Middle frontal gyrus (tissue), 1 donor: ENCODE measurements around the gene TP53BP2.
"Not testable (repeated sequence)": the region's sequence is repeated elsewhere in the genome, so short reads cannot be mapped to it uniquely, and the experiment has no call there.

ENCODE experiments used
- DNase-seq: peaks from one replicate; pipeline ENCODE4 v3.0.0-alpha.2; 2015; ENCODE audit warnings: low spot score; ENCODE audit errors: extremely low spot score

Gene TP53BP2

GRCh38 chr1:223742856-223743517, 102.8 kb downstream of the TP53BP2 start:
- DNase-seq: no peak

- DNase-seq: no peak
These were observed 103.9 kb downstream of the TP53BP2 start for GRCh38 chr1:223741861-223742260.

DNA sequence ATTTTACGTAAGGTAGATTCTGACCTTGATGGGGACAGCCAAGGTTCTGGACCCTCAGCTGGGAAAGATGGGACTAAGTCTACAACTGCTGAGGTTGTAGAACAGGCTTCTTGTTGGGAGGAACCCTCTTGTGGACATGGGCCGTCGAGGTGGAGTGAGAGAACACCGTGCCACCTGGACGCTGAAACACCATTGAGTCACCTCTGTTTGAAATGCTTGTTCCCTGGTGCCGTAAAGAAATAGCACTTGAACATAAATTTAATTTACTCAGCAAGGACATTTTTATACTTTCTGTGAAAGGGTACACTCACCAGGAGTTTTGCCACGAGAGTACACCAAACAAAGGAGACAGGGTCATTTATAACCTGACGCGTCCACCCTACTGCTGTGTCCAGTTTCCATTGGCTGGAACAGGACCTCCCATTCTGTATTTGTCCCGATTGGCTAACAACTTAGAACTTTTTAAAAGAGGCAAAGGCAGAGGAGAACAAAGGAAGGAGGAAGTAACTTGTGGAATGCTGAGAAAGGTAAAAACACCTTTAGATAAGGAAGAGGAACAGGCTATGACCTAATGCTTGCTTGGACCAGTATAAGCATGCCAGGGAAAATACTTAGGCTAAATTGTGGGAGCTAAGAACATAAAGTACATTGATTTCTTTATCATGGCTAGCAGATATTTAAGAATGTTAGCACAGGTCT, 105.6 kb downstream of the TP53BP2 start:
- DNase-seq: not testable (repeated sequence)

- DNase-seq: no peak
These were observed 106.2 kb downstream of the TP53BP2 start for GRCh38 chr1:223739366-223740037.

GRCh38 chr1:223738465-223739365, 107.0 kb downstream of the TP53BP2 start:
- DNase-seq: no peak

- DNase-seq: no peak
These were observed 108.4 kb downstream of the TP53BP2 start for GRCh38 chr1:223737342-223737741.

- DNase-seq: not testable (repeated sequence)
These were observed 109.1 kb downstream of the TP53BP2 start for GRCh38 chr1:223736638-223737037.

- no peak for DNase-seq
These were observed 111.6 kb downstream of the TP53BP2 start for GRCh38 chr1:223733898-223734852.

DNA sequence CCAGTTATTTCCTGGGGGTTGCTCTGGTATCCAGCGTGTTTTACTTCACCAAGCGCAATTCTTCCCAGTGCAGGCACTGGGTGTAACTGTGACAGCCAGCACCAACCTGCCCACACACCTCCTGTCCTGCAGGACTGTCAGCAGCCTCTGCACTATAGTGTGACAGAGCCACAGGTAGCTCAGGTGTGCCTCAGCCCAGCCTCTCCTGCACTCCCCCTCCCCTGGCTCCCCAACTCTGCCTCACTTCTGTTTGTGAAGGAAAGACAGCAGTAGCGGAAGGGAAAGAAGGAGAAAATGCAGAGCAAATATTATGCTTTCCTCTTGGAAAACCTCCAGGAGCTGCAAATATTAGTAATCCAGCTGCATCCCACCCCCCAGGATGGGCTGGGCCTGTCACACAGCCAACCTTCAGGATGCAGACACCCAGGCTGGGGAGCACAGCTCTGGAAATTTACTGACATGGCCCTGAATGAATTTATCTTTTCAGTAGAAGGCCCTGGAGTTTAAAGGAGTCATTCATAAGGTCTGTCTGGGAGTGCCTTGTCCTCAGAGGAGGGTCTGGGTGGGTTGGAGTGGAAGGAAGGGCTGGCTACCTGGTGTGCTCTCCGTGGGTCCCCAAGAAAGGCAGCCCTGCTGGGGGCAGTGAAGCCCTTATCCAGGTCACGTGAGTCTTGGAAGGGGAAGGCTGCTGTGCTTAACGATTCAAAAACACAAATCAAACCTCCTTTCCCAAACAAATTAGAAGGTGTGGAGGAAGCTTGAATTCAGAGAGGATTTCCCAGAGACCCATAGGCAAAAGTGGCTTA, 112.6 kb downstream of the TP53BP2 start:
- DNase-seq: no peak

- no peak for DNase-seq
These were observed 114.5 kb downstream of the TP53BP2 start for GRCh38 chr1:223731133-223731770.

DNA sequence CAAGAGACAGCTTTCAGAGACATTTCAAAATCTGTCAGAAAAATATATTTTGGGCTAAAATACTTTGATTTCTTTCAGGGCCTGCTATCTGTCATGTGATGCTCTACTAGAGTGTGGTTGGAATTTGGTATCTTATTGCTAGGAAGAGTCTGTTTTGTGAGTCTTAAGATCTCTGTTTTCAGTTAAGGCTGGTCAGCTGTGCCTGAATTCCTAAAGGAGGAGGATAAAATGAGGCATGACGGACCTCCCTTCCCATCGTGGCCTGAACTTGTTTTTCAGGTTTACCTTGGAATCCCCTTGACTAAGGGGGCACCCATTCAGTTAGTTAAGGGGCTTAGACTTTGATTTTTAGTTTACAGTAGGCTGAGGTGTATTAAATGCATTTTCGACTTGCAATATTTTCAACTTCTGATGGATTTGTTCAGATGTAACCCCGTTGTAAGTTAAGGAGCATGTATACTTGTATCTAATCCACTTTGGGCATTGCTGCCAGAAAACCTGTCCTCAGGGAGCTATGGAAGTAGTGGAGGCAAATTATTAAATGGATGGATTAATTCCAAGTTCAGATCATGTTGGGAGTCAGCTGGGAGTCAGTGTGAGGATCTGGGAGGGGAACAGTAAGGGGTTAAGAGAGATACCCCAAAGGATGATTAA, 115.1 kb downstream of the TP53BP2 start:
- DNase-seq: no peak

GRCh38 chr1:223729906-223730305, 115.8 kb downstream of the TP53BP2 start:
- no peak for DNase-seq
